SK-N-SH (cell line): ENCODE results near the gene LANCL2. TPM values are rescaled to one million over a fixed set of nuclear protein-coding genes. Genes with fewer than 3 reads are reported as not detected.

Experiments
- CTCF ChIA-PET: fragments of 300-600, 350-600 bp; formaldehyde crosslinking; extraction: SDS; loops from one replicate; lab custom pipeline; 2021; lab: Yijun Ruan, JAX
- POLR2A ChIA-PET: fragments of 350-600 bp; sonication (Branson Sonifier 250); formaldehyde crosslinking; extraction: SDS; loops from one replicate; lab custom pipeline; 2020; ENCODE audit warnings: antibody characterized with exemption, inconsistent platforms; lab: Yijun Ruan, JAX
- DNase-seq: peaks from one replicate; pipeline ENCODE4 v3.0.0; 2012
- H2AFZ ChIP-seq: fragments of 200-600 bp; sonication (generic); 2 replicates; pipeline ENCODE4 v1.8.1; 2016; ENCODE audit warnings: antibody characterized with exemption, mild to moderate bottlenecking, low read depth
- H3F3A ChIP-seq: fragments of 200-600 bp; sonication (generic); replicated peaks from 2 replicates; pipeline ENCODE3; 2016; ENCODE audit warnings: antibody characterized with exemption, mild to moderate bottlenecking; ENCODE audit not compliant: insufficient read depth
- H3K27ac ChIP-seq, 2 experiments: fragments of 200-500 bp in 1 of 2; fragments of 200-600 bp in 1 of 2; sonication (Bioruptor generic) in 1 of 2; sonication (generic), shearing (Covaris generic) in 1 of 2; 2 replicates each; pipeline versions ENCODE4 v1.5.1 to v1.6.1; 2014 to 2016; ENCODE audit warnings: low read depth in 2 of 2, inconsistent platforms in 1 of 2, low read length in 1 of 2, mild to moderate bottlenecking in 1 of 2, mixed read lengths in 1 of 2
- H3K27me3 ChIP-seq: fragments of 200-600 bp; sonication (generic), shearing (Covaris generic); 2 replicates; pipeline ENCODE4 v1.6.1; 2016; ENCODE audit warnings: mixed run types; ENCODE audit not compliant: insufficient read depth
- H3K36me3 ChIP-seq, 2 experiments: fragments of 200-500 bp in 1 of 2; fragments of 200-600 bp in 1 of 2; sonication (Bioruptor generic) in 1 of 2; sonication (generic) in 1 of 2; replicated peaks in 1 of 2; 2 replicates each; pipeline versions ENCODE3 to v1.5.1; 2014 to 2016; ENCODE audit warnings: low read length in 1 of 2, mild to moderate bottlenecking in 1 of 2; ENCODE audit not compliant: insufficient read depth in 2 of 2, control insufficient read depth in 1 of 2
- H3K4me1 ChIP-seq, 2 experiments: fragments of 200-500 bp in 1 of 2; fragments of 200-600 bp in 1 of 2; sonication (Bioruptor generic) in 1 of 2; sonication (generic), shearing (Covaris generic) in 1 of 2; 2 replicates each; pipeline versions ENCODE4 v1.5.1 to v1.6.1; 2014 to 2016; ENCODE audit warnings: low read depth in 1 of 2, low read length in 1 of 2, mixed run types in 1 of 2; ENCODE audit not compliant: insufficient read depth in 2 of 2, control insufficient read depth in 1 of 2
- H3K4me2 ChIP-seq: fragments of 200-600 bp; sonication (generic), shearing (Covaris generic); 2 replicates; pipeline ENCODE4 v1.6.1; 2017; ENCODE audit warnings: mixed run types
- H3K4me3 ChIP-seq, 2 experiments: fragments of 200-500 bp in 1 of 2; fragments of 200-600 bp in 1 of 2; sonication (Bioruptor generic) in 1 of 2; sonication (generic), shearing (Covaris generic) in 1 of 2; 2 replicates each; pipeline versions ENCODE4 v1.5.1 to v1.8.1; 2014 to 2016; ENCODE audit warnings: low read depth in 2 of 2, inconsistent platforms in 1 of 2, low read length in 1 of 2, mild to moderate bottlenecking in 1 of 2, mixed read lengths in 1 of 2, moderate library complexity in 1 of 2
- H3K79me2 ChIP-seq: fragments of 200-600 bp; sonication (generic); 2 replicates; pipeline ENCODE4 v1.8.1; 2017; ENCODE audit warnings: mild to moderate bottlenecking; ENCODE audit not compliant: insufficient read depth
- H3K9ac ChIP-seq: fragments of 200-600 bp; sonication (generic); 2 replicates; pipeline ENCODE4 v1.6.1; 2017; ENCODE audit warnings: mixed run types
- H3K9me2 ChIP-seq: fragments of 200-600 bp; sonication (generic); 2 replicates; pipeline ENCODE4 v1.6.1; 2017; ENCODE audit warnings: mixed run types
- H3K9me3 ChIP-seq: fragments of 200-600 bp; sonication (generic); 2 replicates; pipeline ENCODE4 v1.6.1; 2017; ENCODE audit warnings: mixed run types, mild to moderate bottlenecking, moderate library complexity
- H4K20me1 ChIP-seq: fragments of 200-600 bp; sonication (generic); 2 replicates; pipeline ENCODE4 v1.6.1; 2017; ENCODE audit warnings: mild to moderate bottlenecking, mixed run types; ENCODE audit not compliant: insufficient read depth
- EP300 ChIP-seq, 2 experiments: IDR thresholded peaks; 2 replicates each; pipeline versions ENCODE4 v1.4.0 to v1.6.1; 2012; ENCODE audit warnings: borderline replicate concordance in 1 of 2, low read depth in 1 of 2, low read length in 1 of 2
- GATA2 ChIP-seq: sonication (generic); formaldehyde crosslinking; IDR thresholded peaks from 2 replicates; pipeline ENCODE4 v1.5.0; 2020; ENCODE audit warnings: mild to moderate bottlenecking, missing genetic modification reagents
- IRF3 ChIP-seq: fragments of 150-350 bp; IDR thresholded peaks from 2 replicates; pipeline ENCODE4 v1.6.1; 2016; ENCODE audit warnings: mild to moderate bottlenecking, low read depth, low read length
- MEF2A ChIP-seq: IDR thresholded peaks from 2 replicates; pipeline ENCODE4 v1.4.0; 2012; ENCODE audit warnings: low read depth, borderline replicate concordance
- MXI1 ChIP-seq: IDR thresholded peaks from 2 replicates; pipeline ENCODE4 v1.6.1; 2012; ENCODE audit warnings: mild to moderate bottlenecking, low read depth, low read length, improper control_type of control experiment
- RAD21 ChIP-seq: IDR thresholded peaks from 2 replicates; pipeline ENCODE4 v1.6.1; 2012; ENCODE audit warnings: mild to moderate bottlenecking, low read length
- REST ChIP-seq: IDR thresholded peaks from 2 replicates; pipeline ENCODE4 v1.6.1; 2012; ENCODE audit warnings: mild to moderate bottlenecking, low read depth, low read length, moderate library complexity
- RFX5 ChIP-seq: IDR thresholded peaks from 2 replicates; pipeline ENCODE4 v1.6.1; 2012; ENCODE audit warnings: mild to moderate bottlenecking, improper control_type of control experiment, low read length
- RXRA ChIP-seq: IDR thresholded peaks from 2 replicates; pipeline ENCODE4 v1.4.0; 2012; ENCODE audit warnings: low read depth, mild to moderate bottlenecking, borderline replicate concordance
- TAF1 ChIP-seq: IDR thresholded peaks from 2 replicates; pipeline ENCODE4 v1.6.1; 2012; ENCODE audit warnings: low read depth, mild to moderate bottlenecking, low read length, moderate library complexity, borderline replicate concordance
- TCF12 ChIP-seq: IDR thresholded peaks from 2 replicates; pipeline ENCODE4 v1.4.0; 2012
- USF2 ChIP-seq: fragments of 150-350 bp; IDR thresholded peaks from 2 replicates; pipeline ENCODE4 v1.6.1; 2017; ENCODE audit warnings: antibody characterized with exemption, low read length, low read depth, borderline replicate concordance
- YY1 ChIP-seq: IDR thresholded peaks from 2 replicates; pipeline ENCODE4 v1.4.0; 2012; ENCODE audit warnings: low read depth, mild to moderate bottlenecking
- WGBS: methylation state at CpG from one replicate; pipeline ENCODE4 v1.1.6; 2017; ENCODE audit warnings: low lambda C conversion rate; 5-methylcytosine and 5-hydroxymethylcytosine counted together
- polyA plus RNA-seq, 3 experiments: library from polyadenylated mRNA; depleted of rRNA; stranded (reverse); fragments of >200 nt; gene quantifications; 2 replicates each; pipeline ENCODE4 v1.2.3, GENCODE V29; 2012
- TF ChIP-seq, protein P1 (sequence below): IDR thresholded peaks from 2 replicates; pipeline ENCODE4; 2012
- TF ChIP-seq, protein P2 (sequence below): IDR thresholded peaks from 2 replicates; pipeline ENCODE4 v1.4.0; 2012; ENCODE audit warnings: low read depth

LANCL2 gene
- polyA plus RNA-seq, 1 of the 3 experiments (the other 2 are of a cell fraction) = 36.7 TPM

- Histone ChIP-seq H3K9me3 (no peaks in the 10 kb centered on the region), H3F3A (peaks cover 13% of the 10 kb centered on the region), H3K36me3 (peaks cover 28 to 45% of the 10 kb centered on the region in 2 experiments), H3K4me1 (peaks cover 0 to 5% of the 10 kb centered on the region in 2 experiments; a peak in 1 of 4 replicates), H3K4me2 (no peak overlapping the region), H3K79me2 (no peaks in the 10 kb centered on the region), H3K4me3 (no peak overlapping the region), H3K9ac (no peak overlapping the region), H2AFZ (no peak overlapping the region), H3K9me2 (no peaks in the 10 kb centered on the region), H3K27me3 (no peaks in the 10 kb centered on the region), H4K20me1 (no peaks in the 10 kb centered on the region), H3K27ac (no peak overlapping the region)
- ChIA-PET CTCF (interaction anchor here (1.0 to 3.9 kb wide), 8 partner anchors 11 to 637 kb away, joined by 3 to 42 read pairs (median 4); no protein-coding TSS in a partner anchor), POLR2A (interaction anchor here (1.7 kb wide), 1 partner anchor 45 kb away, joined by 5 read pairs; no protein-coding TSS in a partner anchor)
- WGBS = 95% methylated on average over 4 of the region's 4 CpGs
- TF ChIP-seq RFX5 (no peak), MXI1 (no peak), IRF3 (no peak), EP300 (IDR thresholded peaks at IDR 0.05; ENCODE audit: borderline replicate concordance in 1 of 2, low read depth in 1 of 2, low read length in 1 of 2) (no peak), MEF2A (no peak), RAD21 (no peak), TAF1 (no peak), TCF12 (no peak), YY1 (no peak), USF2 (no peak), REST (no peak), RXRA (no peak), GATA2 (CRISPR knock-in tag) (no peak)
- TF ChIP-seq, protein P1, sequence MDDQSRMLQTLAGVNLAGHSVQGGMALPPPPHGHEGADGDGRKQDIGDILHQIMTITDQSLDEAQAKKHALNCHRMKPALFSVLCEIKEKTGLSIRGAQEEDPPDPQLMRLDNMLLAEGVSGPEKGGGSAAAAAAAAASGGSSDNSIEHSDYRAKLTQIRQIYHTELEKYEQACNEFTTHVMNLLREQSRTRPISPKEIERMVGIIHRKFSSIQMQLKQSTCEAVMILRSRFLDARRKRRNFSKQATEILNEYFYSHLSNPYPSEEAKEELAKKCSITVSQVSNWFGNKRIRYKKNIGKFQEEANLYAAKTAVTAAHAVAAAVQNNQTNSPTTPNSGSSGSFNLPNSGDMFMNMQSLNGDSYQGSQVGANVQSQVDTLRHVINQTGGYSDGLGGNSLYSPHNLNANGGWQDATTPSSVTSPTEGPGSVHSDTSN = no peak
- TF ChIP-seq, protein P2, sequence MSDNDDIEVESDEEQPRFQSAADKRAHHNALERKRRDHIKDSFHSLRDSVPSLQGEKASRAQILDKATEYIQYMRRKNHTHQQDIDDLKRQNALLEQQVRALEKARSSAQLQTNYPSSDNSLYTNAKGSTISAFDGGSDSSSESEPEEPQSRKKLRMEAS = no peak
- DNase-seq = no peak
These were observed 45.6 kb downstream of the LANCL2 start for GRCh38 chr7:55410667-55411239.
